Erythroblast (primary cell): ENCODE measurements around the gene ANG.

Experiments
- GATA1 ChIP-seq: IDR thresholded peaks from 2 replicates; pipeline ENCODE4 v1.6.1; 2011; ENCODE audit warnings: low read depth, mild to moderate bottlenecking, control low read depth, low read length, moderate library complexity
- POLR2A ChIP-seq: IDR thresholded peaks from 2 replicates; pipeline ENCODE4 v1.6.1; 2011; ENCODE audit warnings: mild to moderate bottlenecking, low read length

GRCh38 chr14:20642182-20642581 lies 46.4 kb upstream of the ANG start:
- TF ChIP-seq POLR2A (no peak), GATA1 (no peak)
